Ovary (tissue), 9 donors: ENCODE data around the gene MAB21L1. TPM values are rescaled to one million over a fixed set of nuclear protein-coding genes. Genes with fewer than 3 reads are reported as not detected.

Experiments used
- DNase-seq, 5 donors: peaks; one replicate each; pipeline ENCODE4 v3.0.0-alpha.2; 2019 to 2020
- H3K27ac ChIP-seq, 2 donors: fragments of 200-600 bp; one replicate each; pipeline versions ENCODE4 v1.5.1 to v1.8.0; 2019 to 2022
- H3K27me3 ChIP-seq: fragments of 200-600 bp; one replicate; pipeline ENCODE4 v1.8.0; 2022
- H3K36me3 ChIP-seq: fragments of 200-600 bp; sonication (generic); one replicate; pipeline ENCODE4 v1.5.1; 2019
- H3K4me1 ChIP-seq: one replicate; pipeline ENCODE4 v1.8.1; 2013; ENCODE audit warnings: mild to moderate bottlenecking, moderate library complexity; ENCODE audit not compliant: insufficient read depth
- H3K4me3 ChIP-seq: fragments of 200-600 bp; sonication (generic); one replicate; pipeline ENCODE4 v1.5.1; 2017
- H3K9me3 ChIP-seq, 2 donors: fragments of 200-600 bp in 1 of 2; sonication (generic) in 1 of 2; one replicate each; pipeline versions ENCODE4 v1.5.1 to v1.8.1; 2013 to 2019; ENCODE audit warnings: mild to moderate bottlenecking in 1 of 2, moderate library complexity in 1 of 2
- CTCF ChIP-seq, 3 donors: fragments of 450-650 bp in 2 of 3; fragments of 200-600 bp in 1 of 3; IDR thresholded peaks; one replicate each; pipeline versions ENCODE4 v1.5.1 to v1.8.0; 2016 to 2022; ENCODE audit warnings: antibody characterized with exemption in 3 of 3, mild to moderate bottlenecking in 1 of 3
- EP300 ChIP-seq: sonication (generic); formaldehyde crosslinking; IDR thresholded peaks from one replicate; pipeline ENCODE4 v1.6.1; 2017; ENCODE audit warnings: antibody characterized with exemption
- POLR2A ChIP-seq: fragments of 450-650 bp; IDR thresholded peaks from one replicate; pipeline ENCODE4 v1.6.1; 2017; ENCODE audit warnings: antibody characterized with exemption, mild to moderate bottlenecking, moderate library complexity
- WGBS, 3 donors: extraction: QIAGEN DNeasy Blood & Tissue Kit in 1 of 3; methylation state at CpG; one replicate each; pipeline versions ENCODE4 v1.1.5 to v1.1.7; 2013 to 2017; 5-methylcytosine and 5-hydroxymethylcytosine counted together
- intact Hi-C, 4 donors: fragments of 100-400 bp; cut with DNase I; formaldehyde crosslinking; loops; one replicate each; pipeline versions ENCODE4 v1.11.0 to v1.15.1; 2022 to 2023
- polyA plus RNA-seq, 2 donors: library from polyadenylated mRNA; stranded (reverse); fragments of 200-250 nt in 1 of 2; fragments of 350-450 nt in 1 of 2; fragmentation: Illumina TruSeq in 1 of 2; extraction: RNeasy Lipid Tissue Mini Kit (QIAGEN cat#74804) in 1 of 2; gene quantifications; one replicate each; pipeline ENCODE4 v1.2.3, GENCODE V29; 2013 to 2014
- total RNA-seq, 7 donors: library from RNA; depleted of rRNA in 2 of 7; stranded (reverse); fragments of >200 nt in 2 of 7; fragmentation: NEBNext Ultra II Directional in 3 of 7; extraction: Animal tissue kit (Norgen Biotek cat#: 25700) in 3 of 7; gene quantifications; one replicate each; pipeline versions ENCODE4 v1.1.0 to v1.2.4, GENCODE V29; 2016 to 2023
- donor health status: DM: no; HTN: no; CAD: no; lungs with moderate emphysema.
- donor health status: DM: no; HTN: no; CAD: no.
- donor health status: Bipolar disorder and iron deficiency.
- donor health status: DM: yes; HTN: yes; CAD: no.
- donor health status: DM: no; HTN: no; CAD: no.
- donor health status: DM: yes; HTN: yes; CAD: no.

Gene MAB21L1
- total and polyA plus RNA-seq, 9 donors, result 0.12 to 1.0 (median 0.60) TPM

- no peak for DNase-seq
- Histone ChIP-seq H3K4me1 (no peaks in the 10 kb centered on the region), H3K4me3 (no peak overlapping the region), H3K36me3 (no peaks in the 10 kb centered on the region), H3K9me3 (no peaks in the 10 kb centered on the region), H3K27ac (no peak overlapping the region), H3K27me3 (peaks cover 2% of the 10 kb centered on the region)
- TF ChIP-seq CTCF (IDR thresholded peaks at IDR 0.05) (no peak), EP300 (no peak), POLR2A (no peak)
- intact Hi-C loops, result no loop called here
- 97 to 98% (median 97%) methylated on average over 3 of the region's 3 CpGs for WGBS, 3 donors
These were observed 11.1 kb downstream of the MAB21L1 start for GRCh38 chr13:35465371-35465770.

- no peaks in the 10 kb centered on the region for H3K36me3 ChIP-seq
- intact Hi-C loops, result no loop called here
- H3K4me1 ChIP-seq, result no peaks in the 10 kb centered on the region
- H3K4me3 ChIP-seq, result no peak overlapping the region
- TF ChIP-seq CTCF (IDR thresholded peaks at IDR 0.05) (no peak), EP300 (no peak), POLR2A (no peak)
- H3K9me3 ChIP-seq, result no peaks in the 10 kb centered on the region
- WGBS, 3 donors, result 86 to 91% (median 88%) methylated on average over 2 of the region's 2 CpGs
- DNase-seq, result no peak
- H3K27ac ChIP-seq, result no peak overlapping the region
- H3K27me3 ChIP-seq, result peaks cover 3% of the 10 kb centered on the region
These were observed 16.4 kb downstream of the MAB21L1 start for GRCh38 chr13:35460061-35460460.

- no peak for DNase-seq
- H3K9me3 ChIP-seq, result no peaks in the 10 kb centered on the region
- WGBS, 3 donors, result 96 to 98% (median 98%) methylated on average over 3 of the region's 3 CpGs
- H3K27me3 ChIP-seq, result peaks cover 3% of the 10 kb centered on the region
- no peaks in the 10 kb centered on the region for H3K4me1 ChIP-seq
- TF ChIP-seq EP300 (no peak), POLR2A (no peak), CTCF (IDR thresholded peaks at IDR 0.05) (no peak)
- H3K36me3 ChIP-seq, result no peaks in the 10 kb centered on the region
- no peak overlapping the region for H3K27ac ChIP-seq
- no peak overlapping the region for H3K4me3 ChIP-seq
- intact Hi-C loops, result no loop called here
These were observed 19.2 kb downstream of the MAB21L1 start for GRCh38 chr13:35457258-35457657.

- DNase-seq, result no peak
- no peaks in the 10 kb centered on the region for H3K4me1 ChIP-seq
- intact Hi-C loops, result no loop called here
- WGBS, 3 donors, result 61 to 89% (median 88%) methylated on average over 1 of the region's 1 CpG
- H3K4me3 ChIP-seq, result no peak overlapping the region
- H3K27ac ChIP-seq, result no peak overlapping the region
- H3K9me3 ChIP-seq, result no peaks in the 10 kb centered on the region
- no peaks in the 10 kb centered on the region for H3K27me3 ChIP-seq
- TF ChIP-seq EP300, result no peak
- TF ChIP-seq CTCF (IDR thresholded peaks at IDR 0.05), result no peak
- TF ChIP-seq POLR2A, result no peak
- no peaks in the 10 kb centered on the region for H3K36me3 ChIP-seq
These were observed 21.5 kb downstream of the MAB21L1 start for GRCh38 chr13:35455022-35455421.

GRCh38 chr13:35449821-35450220 lies 26.7 kb downstream of the MAB21L1 start:
- Histone ChIP-seq H3K27me3 (no peaks in the 10 kb centered on the region), H3K4me3 (no peak overlapping the region), H3K27ac (no peak overlapping the region), H3K9me3 (no peaks in the 10 kb centered on the region), H3K4me1 (no peaks in the 10 kb centered on the region), H3K36me3 (no peaks in the 10 kb centered on the region)
- intact Hi-C loops, result no loop called here
- TF ChIP-seq EP300 (no peak), CTCF (IDR thresholded peaks at IDR 0.05) (no peak), POLR2A (no peak)
- WGBS, 3 donors, result 96 to 99% (median 97%) methylated on average over 2 of the region's 2 CpGs
- no peak for DNase-seq
